ENCODE data around the gene LMBRD2. TPM values are rescaled to one million over a fixed set of nuclear protein-coding genes. Genes with fewer than 3 reads are reported as not detected.

The LMBRD2 gene
- total RNA-seq, 2 donors from 2014 or later, result 12.7 to 17.5 TPM

- no peaks in the 10 kb centered on the region for H3K4me1 ChIP-seq
- H3K27me3 ChIP-seq, result no peaks in the 10 kb centered on the region
- H3K27ac ChIP-seq, result no peak overlapping the region
- no peak for DNase-seq
- no peaks in the 10 kb centered on the region for H3K36me3 ChIP-seq
- H3K9me3 ChIP-seq, result no peaks in the 10 kb centered on the region
- H3K9ac ChIP-seq (ENCODE audit: low read depth in 2 of 2, low read length in 2 of 2), result no peak overlapping the region
- intact Hi-C loops (cut with DNase I), result no loop called here
- no peak for TF ChIP-seq CTCF (IDR thresholded peaks at IDR 0.05)
- no peak overlapping the region for H3K4me3 ChIP-seq
These were observed 9.7 kb upstream of the LMBRD2 start for GRCh38 chr5:36161361-36161760.

- no peaks in the 10 kb centered on the region for H3K36me3 ChIP-seq
- intact Hi-C loops (cut with DNase I), result no loop called here
- H3K27me3 ChIP-seq, result no peaks in the 10 kb centered on the region
- no peaks in the 10 kb centered on the region for H3K9me3 ChIP-seq
- H3K9ac ChIP-seq (ENCODE audit: low read depth in 2 of 2, low read length in 2 of 2), result no peak overlapping the region
- H3K27ac ChIP-seq, result no peak overlapping the region
- TF ChIP-seq CTCF (IDR thresholded peaks at IDR 0.05), result no peak
- no peak overlapping the region for H3K4me3 ChIP-seq
- no peak for DNase-seq
- H3K4me1 ChIP-seq, result no peaks in the 10 kb centered on the region
These were observed 8.9 kb upstream of the LMBRD2 start for GRCh38 chr5:36160617-36161016.

GRCh38 chr5:36158144-36158543 lies 6.5 kb upstream of the LMBRD2 start:
- Histone ChIP-seq H3K9me3 (no peaks in the 10 kb centered on the region), H3K4me1 (no peaks in the 10 kb centered on the region), H3K9ac (ENCODE audit: low read depth in 2 of 2, low read length in 2 of 2) (no peak overlapping the region), H3K27me3 (no peaks in the 10 kb centered on the region), H3K4me3 (no peak overlapping the region), H3K36me3 (no peaks in the 10 kb centered on the region), H3K27ac (no peak overlapping the region)
- intact Hi-C loops (cut with DNase I), result no loop called here
- no peak for DNase-seq
- no peak for TF ChIP-seq CTCF (IDR thresholded peaks at IDR 0.05)

- Histone ChIP-seq H3K36me3 (no peaks in the 10 kb centered on the region), H3K9me3 (no peaks in the 10 kb centered on the region), H3K4me3 (no peak overlapping the region), H3K27me3 (no peaks in the 10 kb centered on the region), H3K4me1 (no peaks in the 10 kb centered on the region), H3K9ac (ENCODE audit: low read depth in 2 of 2, low read length in 2 of 2) (no peak overlapping the region), H3K27ac (no peak overlapping the region)
- no peak for DNase-seq
- intact Hi-C loops (cut with DNase I), result no loop called here
- TF ChIP-seq CTCF (IDR thresholded peaks at IDR 0.05), result no peak
These were observed 4.9 kb upstream of the LMBRD2 start for GRCh38 chr5:36156619-36157018.

- Histone ChIP-seq H3K27me3 (no peaks in the 10 kb centered on the region), H3K9me3 (no peaks in the 10 kb centered on the region), H3K4me3 (no peak overlapping the region), H3K27ac (no peak overlapping the region), H3K4me1 (no peaks in the 10 kb centered on the region), H3K36me3 (no peaks in the 10 kb centered on the region), H3K9ac (ENCODE audit: low read depth in 2 of 2, low read length in 2 of 2) (no peak overlapping the region)
- TF ChIP-seq CTCF (IDR thresholded peaks at IDR 0.05), result no peak
- DNase-seq, result no peak
- intact Hi-C loops (cut with DNase I), result no loop called here
These were observed 4.5 kb upstream of the LMBRD2 start for GRCh38 chr5:36156121-36156601.

- Histone ChIP-seq H3K9ac (ENCODE audit: low read depth in 2 of 2, low read length in 2 of 2) (no peak overlapping the region), H3K4me1 (peaks cover 5% of the 10 kb centered on the region), H3K36me3 (no peaks in the 10 kb centered on the region), H3K4me3 (no peak overlapping the region), H3K27ac (no peak overlapping the region), H3K9me3 (no peaks in the 10 kb centered on the region), H3K27me3 (no peaks in the 10 kb centered on the region)
- intact Hi-C loops (cut with DNase I), result no loop called here
- no peak for TF ChIP-seq CTCF (IDR thresholded peaks at IDR 0.05)
- DNase-seq, result no peak
These were observed 3.6 kb upstream of the LMBRD2 start for GRCh38 chr5:36155291-36155690.
